Mammary epithelial cell (primary cell): ENCODE measurements around the gene LYST.

Source experiments
- EZH2 ChIP-seq: IDR thresholded peaks from 2 replicates; pipeline ENCODE4 v1.6.1; 2012; ENCODE audit warnings: low read length, inconsistent platforms, borderline replicate concordance
- TF ChIP-seq, protein P1 (sequence below), 2 donors: IDR thresholded peaks in 1 of 2; conservative IDR thresholded peaks in 1 of 2; 2 replicates each; pipeline ENCODE4 v1.5.1; 2011 to 2012; ENCODE audit warnings: inconsistent platforms in 2 of 2, low read length in 2 of 2, mild to moderate bottlenecking in 2 of 2, control low read depth in 1 of 2, low read depth in 1 of 2; ENCODE audit not compliant: insufficient read depth in 1 of 2; ENCODE audit errors: extremely low read depth in 1 of 2

DNA sequence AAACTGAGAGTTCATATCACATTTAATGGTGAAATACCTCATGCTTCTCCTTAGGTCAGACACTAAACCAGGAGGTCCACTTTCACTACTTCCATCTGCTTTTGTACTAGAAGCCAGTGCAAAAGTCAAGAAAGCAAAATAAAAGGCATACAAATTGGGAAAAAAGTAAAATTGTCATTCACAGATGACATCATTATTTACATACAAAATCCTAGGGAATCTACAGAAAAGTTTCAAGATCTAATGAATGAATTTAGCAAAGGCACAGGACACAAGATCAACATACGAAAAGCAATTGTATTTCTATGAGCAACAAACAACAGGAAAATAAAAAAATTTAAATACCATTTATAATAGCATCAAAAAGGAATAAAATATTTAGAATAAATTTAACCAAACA, 41.5 kb downstream of the LYST start:
- TF ChIP-seq, protein P1, sequence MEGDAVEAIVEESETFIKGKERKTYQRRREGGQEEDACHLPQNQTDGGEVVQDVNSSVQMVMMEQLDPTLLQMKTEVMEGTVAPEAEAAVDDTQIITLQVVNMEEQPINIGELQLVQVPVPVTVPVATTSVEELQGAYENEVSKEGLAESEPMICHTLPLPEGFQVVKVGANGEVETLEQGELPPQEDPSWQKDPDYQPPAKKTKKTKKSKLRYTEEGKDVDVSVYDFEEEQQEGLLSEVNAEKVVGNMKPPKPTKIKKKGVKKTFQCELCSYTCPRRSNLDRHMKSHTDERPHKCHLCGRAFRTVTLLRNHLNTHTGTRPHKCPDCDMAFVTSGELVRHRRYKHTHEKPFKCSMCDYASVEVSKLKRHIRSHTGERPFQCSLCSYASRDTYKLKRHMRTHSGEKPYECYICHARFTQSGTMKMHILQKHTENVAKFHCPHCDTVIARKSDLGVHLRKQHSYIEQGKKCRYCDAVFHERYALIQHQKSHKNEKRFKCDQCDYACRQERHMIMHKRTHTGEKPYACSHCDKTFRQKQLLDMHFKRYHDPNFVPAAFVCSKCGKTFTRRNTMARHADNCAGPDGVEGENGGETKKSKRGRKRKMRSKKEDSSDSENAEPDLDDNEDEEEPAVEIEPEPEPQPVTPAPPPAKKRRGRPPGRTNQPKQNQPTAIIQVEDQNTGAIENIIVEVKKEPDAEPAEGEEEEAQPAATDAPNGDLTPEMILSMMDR (conservative IDR thresholded peaks at IDR 0.05 in 1 of 2, IDR thresholded peaks at IDR 0.05 in 1 of 2; ENCODE audit: extremely low read depth in 1 of 2, insufficient read depth in 1 of 2, low read depth in 1 of 2, low read length in 2 of 2): no peak
- TF ChIP-seq EZH2: no peak
